A549 treated with Mapracorat at 1 μM for 4 hours (cell line): ENCODE data around the gene DEFB129. TPM values are rescaled to one million over a fixed set of nuclear protein-coding genes. Genes with fewer than 3 reads are reported as not detected.

Source experiments
- total RNA-seq: library from RNA; stranded (reverse); fragments of 200-300 nt; extraction: Qiagen RNA extraction; gene quantifications from 5 replicates; pipeline ENCODE4 v1.2.3, GENCODE V29; 2022

Gene DEFB129
- total RNA-seq = not detected in 5 replicates

DNA sequence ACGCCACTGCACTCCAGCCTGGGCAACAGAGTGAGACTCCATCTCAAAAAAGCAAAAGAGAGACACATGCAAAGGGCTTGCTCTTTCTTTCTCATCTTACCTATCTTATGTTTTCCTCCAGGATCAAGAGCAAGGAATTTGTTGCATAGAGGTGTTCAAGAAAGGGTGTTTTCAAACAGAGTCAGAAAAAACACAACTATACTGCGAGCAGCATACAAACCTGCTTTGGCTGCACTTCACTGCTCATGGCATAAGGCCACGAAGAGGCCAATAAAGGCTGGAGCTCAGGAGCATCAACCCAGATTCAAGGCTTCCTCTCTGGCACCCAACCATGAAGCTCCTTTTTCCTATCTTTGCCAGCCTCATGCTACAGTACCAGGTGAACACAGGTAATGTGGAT lies at the start of gene DEFB129:
TSS of gene DEFB129 (plus strand) at position 301 of the 400 bp plus-strand sequence. CDS start at position 332, 31 bp downstream.

DNA sequence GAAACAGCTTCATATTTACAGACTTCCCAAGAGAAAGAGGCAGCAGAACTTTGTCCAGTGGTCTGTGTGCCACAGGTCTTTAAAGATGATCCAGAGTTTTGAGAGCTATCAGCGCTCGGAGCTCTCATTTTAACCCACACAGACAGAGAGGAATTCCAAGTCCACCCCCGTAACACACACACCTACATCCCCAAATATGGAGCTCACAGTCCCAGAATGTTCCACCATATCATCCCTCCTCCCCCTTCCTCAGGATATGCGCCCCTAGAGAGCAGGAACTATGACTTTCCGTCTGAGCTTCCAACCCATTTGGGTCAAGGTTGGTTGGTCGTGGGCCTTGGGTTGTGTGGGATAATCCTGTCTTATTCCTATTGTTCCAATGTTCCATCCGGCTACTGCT lies 37.4 kb upstream of the DEFB129 start, which contains the start of gene DEFB128:
TSS of gene DEFB128 (minus strand) at position 101 of the 400 bp plus-strand sequence. CDS start at position 13, 88 bp downstream.

GRCh38 chr20:257419-257818 lies 30.4 kb downstream of the DEFB129 start, which contains the start of gene DEFB132:
Gene DEFB132 (plus strand): TSS chr20:257724. CDS start chr20:257779, 55 bp downstream.

Other genes with a start within 250 kb of the DEFB129 start
- gene DEFB125, start 139.6 kb upstream of the DEFB129 start, total RNA-seq = not detected in 5 replicates
- gene DEFB126, start 84.7 kb upstream of the DEFB129 start, total RNA-seq = not detected in 5 replicates
- gene DEFB127, start 69.8 kb upstream of the DEFB129 start, total RNA-seq = not detected in 5 replicates
- not detected in 5 replicates for gene DEFB128, start 37.5 kb upstream of the DEFB129 start, total RNA-seq
- gene DEFB132, start 30.5 kb downstream of the DEFB129 start, total RNA-seq = not detected in 5 replicates
- gene C20orf96, start 63.5 kb downstream of the DEFB129 start, total RNA-seq = 11.0 to 12.2 TPM (median 11.9 TPM) in 5 replicates
- 17.8 to 24.3 TPM (median 21.6 TPM) in 5 replicates for gene ZCCHC3, start 70.3 kb downstream of the DEFB129 start, total RNA-seq
- 18.3 to 27.5 TPM (median 26.0 TPM) in 5 replicates for gene SOX12, start 98.3 kb downstream of the DEFB129 start, total RNA-seq
- gene NRSN2, start 119.9 kb downstream of the DEFB129 start, total RNA-seq = 57.7 to 65.0 TPM (median 62.1 TPM) in 5 replicates
- 44.1 to 55.8 TPM (median 53.8 TPM) in 5 replicates for gene TRIB3, start 153.5 kb downstream of the DEFB129 start, total RNA-seq
- 100 to 142 TPM (median 138 TPM) in 5 replicates for gene RBCK1, start 181.0 kb downstream of the DEFB129 start, total RNA-seq
- gene TBC1D20, start 235.3 kb downstream of the DEFB129 start, total RNA-seq = 30.9 to 34.9 TPM (median 33.9 TPM) in 5 replicates